HUES64 (cell line): ENCODE results near the gene ZNF280B.
"Not testable (repeated sequence)": the region's sequence is repeated elsewhere in the genome, so short reads cannot be mapped to it uniquely, and the experiment has no call there.

Experiments used
- H3K27ac ChIP-seq: 2 replicates; pipeline ENCODE4 v1.7.0; 2013; ENCODE audit warnings: low read depth, low read length, inconsistent platforms
- H3K27me3 ChIP-seq: 2 replicates; pipeline ENCODE4 v1.6.1; 2013; ENCODE audit warnings: mild to moderate bottlenecking, low read length; ENCODE audit not compliant: insufficient read depth
- H3K36me3 ChIP-seq: 2 replicates; pipeline ENCODE4 v1.6.1; 2013; ENCODE audit warnings: mild to moderate bottlenecking, low read length; ENCODE audit not compliant: insufficient read depth
- H3K4me1 ChIP-seq: 2 replicates; pipeline ENCODE4 v1.6.1; 2013; ENCODE audit warnings: mild to moderate bottlenecking, low read length, moderate library complexity; ENCODE audit not compliant: insufficient read depth
- H3K4me3 ChIP-seq: 2 replicates; pipeline ENCODE4 v1.5.1; 2013; ENCODE audit warnings: mild to moderate bottlenecking, low read length, moderate library complexity
- H3K9ac ChIP-seq: 2 replicates; pipeline ENCODE4 v1.6.1; 2013; ENCODE audit warnings: mild to moderate bottlenecking, low read depth, low read length
- H3K9me3 ChIP-seq: 2 replicates; pipeline ENCODE4 v1.6.1; 2013; ENCODE audit warnings: low read depth, low read length; ENCODE audit not compliant: insufficient read depth
- WGBS: fragments of 150-250, 120-280 bp; methylation state at CpG from one replicate; pipeline ENCODE4 v1.1.7; 2013; ENCODE audit warnings: missing lambda C conversion rate; 5-methylcytosine and 5-hydroxymethylcytosine counted together

Gene ZNF280B

GRCh38 chr22:22498267-22498666 lies 10.3 kb downstream of the ZNF280B start:
- Histone ChIP-seq H3K27me3 (no peaks in the 10 kb centered on the region), H3K36me3 (peaks cover 30% of the 10 kb centered on the region), H3K9ac (no peak overlapping the region), H3K27ac (no peak overlapping the region), H3K9me3 (no peaks in the 10 kb centered on the region), H3K4me1 (no peaks in the 10 kb centered on the region), H3K4me3 (no peak overlapping the region)
- 100% methylated on average over 1 of the region's 2 CpGs for WGBS

- H3K9ac ChIP-seq, H3K27me3 ChIP-seq, H3K9me3 ChIP-seq, H3K4me3 ChIP-seq, H3K27ac ChIP-seq, H3K4me1 ChIP-seq: not testable (repeated sequence)
- WGBS, result 95% methylated on average over 3 of the region's 3 CpGs
- peaks cover 58% of the 10 kb centered on the region for H3K36me3 ChIP-seq
Measured at GRCh38 chr22:22491589-22491988, 17.0 kb downstream of the ZNF280B start.

GRCh38 chr22:22488736-22489135 lies 19.8 kb downstream of the ZNF280B start:
- H3K36me3 ChIP-seq, result peaks cover 55% of the 10 kb centered on the region
- no peaks in the 10 kb centered on the region for H3K9me3 ChIP-seq
- H3K9ac ChIP-seq, result no peak overlapping the region
- H3K27me3 ChIP-seq, result no peaks in the 10 kb centered on the region; the same call in 1 of the 2 replicates
- H3K27ac ChIP-seq, result no peak overlapping the region
- no peak overlapping the region for H3K4me3 ChIP-seq
- H3K4me1 ChIP-seq, result no peaks in the 10 kb centered on the region
- 96% methylated on average over 3 of the region's 5 CpGs for WGBS

GRCh38 chr22:22487869-22488597 lies 20.5 kb downstream of the ZNF280B start:
- H3K36me3 ChIP-seq, result peaks cover 48% of the 10 kb centered on the region

GRCh38 chr22:22487059-22487458 lies 21.5 kb downstream of the ZNF280B start:
- no peak overlapping the region for H3K27ac ChIP-seq
- no peak overlapping the region for H3K9ac ChIP-seq
- H3K27me3 ChIP-seq, result no peaks in the 10 kb centered on the region; the same call in 1 of the 2 replicates
- H3K9me3 ChIP-seq, result no peaks in the 10 kb centered on the region
- no peaks in the 10 kb centered on the region for H3K4me1 ChIP-seq
- no peak overlapping the region for H3K4me3 ChIP-seq
- 99% methylated on average over 6 of the region's 6 CpGs for WGBS
- peaks cover 40% of the 10 kb centered on the region for H3K36me3 ChIP-seq

More at GRCh38 chr22:22487869-22488597, 20.5 kb downstream of the ZNF280B start:
- Histone ChIP-seq H3K9me3 (no peaks in the 10 kb centered on the region), H3K4me1 (no peaks in the 10 kb centered on the region), H3K27ac (no peak overlapping the region), H3K9ac (no peak overlapping the region), H3K4me3 (no peak overlapping the region), H3K27me3 (no peaks in the 10 kb centered on the region; the same call in 1 of the 2 replicates)
- 94% methylated on average over 11 of the region's 12 CpGs for WGBS

- Histone ChIP-seq H3K27ac (no peak overlapping the region; the same call in 1 of the 2 replicates), H3K4me3 (no peak overlapping the region), H3K9ac (no peak overlapping the region), H3K9me3 (no peaks in the 10 kb centered on the region), H3K27me3 (peaks cover 2% of the 10 kb centered on the region; the same call in 1 of the 2 replicates), H3K36me3 (peaks cover 33% of the 10 kb centered on the region), H3K4me1 (no peaks in the 10 kb centered on the region)
- WGBS, result 92% methylated on average over 4 of the region's 4 CpGs
Measured at GRCh38 chr22:22486132-22486899, 22.2 kb downstream of the ZNF280B start.

GRCh38 chr22:22485524-22485923 lies 23.0 kb downstream of the ZNF280B start:
- Histone ChIP-seq H3K4me1 (no peaks in the 10 kb centered on the region), H3K9me3 (no peaks in the 10 kb centered on the region), H3K9ac (no peak overlapping the region), H3K27ac (no peak overlapping the region), H3K36me3 (peaks cover 33% of the 10 kb centered on the region), H3K4me3 (no peak overlapping the region), H3K27me3 (peaks cover 10% of the 10 kb centered on the region; the same call in 1 of the 2 replicates)
- 90% methylated on average over 3 of the region's 3 CpGs for WGBS

GRCh38 chr22:22484023-22484422 lies 24.5 kb downstream of the ZNF280B start:
- H3K9me3 ChIP-seq, result no peaks in the 10 kb centered on the region
- H3K36me3 ChIP-seq, result peaks cover 21% of the 10 kb centered on the region
- no peak overlapping the region for H3K9ac ChIP-seq
- WGBS, result 96% methylated on average over 11 of the region's 11 CpGs
- no peaks in the 10 kb centered on the region for H3K4me1 ChIP-seq
- H3K27ac ChIP-seq, result no peak overlapping the region
- no peak overlapping the region for H3K4me3 ChIP-seq
- H3K27me3 ChIP-seq, result peaks cover 15% of the 10 kb centered on the region; the same call in 1 of the 2 replicates

- Histone ChIP-seq H3K27ac (no peak overlapping the region), H3K9me3 (no peaks in the 10 kb centered on the region), H3K4me1 (no peaks in the 10 kb centered on the region), H3K4me3 (no peak overlapping the region), H3K36me3 (no peaks in the 10 kb centered on the region), H3K27me3 (peaks cover 25% of the 10 kb centered on the region), H3K9ac (no peak overlapping the region)
- 88% methylated on average over 2 of the region's 2 CpGs for WGBS
Measured at GRCh38 chr22:22480940-22481339, 27.6 kb downstream of the ZNF280B start.

GRCh38 chr22:22479999-22480532 lies 28.5 kb downstream of the ZNF280B start:
- no peaks in the 10 kb centered on the region for H3K9me3 ChIP-seq
- no peak overlapping the region for H3K4me3 ChIP-seq
- H3K9ac ChIP-seq, result no peak overlapping the region
- no peaks in the 10 kb centered on the region for H3K36me3 ChIP-seq
- no peaks in the 10 kb centered on the region for H3K4me1 ChIP-seq
- 95% methylated on average over 5 of the region's 5 CpGs for WGBS
- H3K27ac ChIP-seq, result no peak overlapping the region
- H3K27me3 ChIP-seq, result peaks cover 25% of the 10 kb centered on the region

GRCh38 chr22:22479116-22479515 lies 29.4 kb downstream of the ZNF280B start:
- Histone ChIP-seq H3K4me1 (peaks cover 6% of the 10 kb centered on the region; the same call in 1 of the 2 replicates), H3K27ac (no peak overlapping the region), H3K9ac (no peak overlapping the region), H3K9me3 (no peaks in the 10 kb centered on the region), H3K27me3 (peaks cover 25% of the 10 kb centered on the region), H3K4me3 (no peak overlapping the region), H3K36me3 (no peaks in the 10 kb centered on the region)
- 93% methylated on average over 2 of the region's 2 CpGs for WGBS
